ENCODE measurements around the gene MCRIP2. TPM values are rescaled to one million over a fixed set of nuclear protein-coding genes. Genes with fewer than 3 reads are reported as not detected.

MCRIP2 gene
- total RNA-seq, 1 donor = 16.0 TPM

DNA sequence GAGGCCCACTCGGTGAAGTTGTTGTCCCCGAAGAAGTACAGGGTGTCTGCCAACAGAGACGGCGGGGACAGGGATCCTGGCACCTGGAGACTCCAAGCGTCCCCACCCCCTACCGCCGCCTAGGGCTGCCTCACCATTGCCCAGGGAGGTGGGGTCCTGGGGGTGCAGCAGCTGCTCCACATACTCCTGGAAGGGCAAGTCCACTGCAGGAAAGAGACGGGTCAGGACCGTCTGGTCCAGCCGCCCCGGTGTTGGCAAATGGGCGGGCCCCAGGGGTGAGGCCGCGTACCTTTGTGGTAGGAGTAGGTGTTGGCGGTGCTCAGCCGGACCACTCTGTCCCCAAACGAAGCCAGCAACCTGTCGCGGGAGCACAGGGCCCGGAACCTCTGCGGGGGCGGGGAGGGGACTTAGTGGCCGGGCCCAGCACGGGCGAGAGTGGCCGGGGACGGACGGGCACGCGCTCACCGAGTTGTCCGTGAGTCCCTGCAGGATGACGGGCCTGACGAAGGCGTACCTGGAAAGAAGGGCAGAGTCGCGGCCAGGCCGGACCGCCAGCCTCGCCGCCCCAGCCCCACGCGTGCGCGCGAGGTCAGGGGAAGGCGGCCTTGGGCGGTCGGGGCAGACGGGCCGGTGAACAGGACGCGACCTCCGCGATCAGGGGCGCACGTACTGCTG lies 41.9 kb downstream of the MCRIP2 start:
- no peak for DNase-seq (ENCODE audit: low read depth)
- H3K4me3 ChIP-seq (ENCODE audit: low read depth, low read length) = peak overlapping the region; percentile 60
- TF ChIP-seq, protein P1, sequence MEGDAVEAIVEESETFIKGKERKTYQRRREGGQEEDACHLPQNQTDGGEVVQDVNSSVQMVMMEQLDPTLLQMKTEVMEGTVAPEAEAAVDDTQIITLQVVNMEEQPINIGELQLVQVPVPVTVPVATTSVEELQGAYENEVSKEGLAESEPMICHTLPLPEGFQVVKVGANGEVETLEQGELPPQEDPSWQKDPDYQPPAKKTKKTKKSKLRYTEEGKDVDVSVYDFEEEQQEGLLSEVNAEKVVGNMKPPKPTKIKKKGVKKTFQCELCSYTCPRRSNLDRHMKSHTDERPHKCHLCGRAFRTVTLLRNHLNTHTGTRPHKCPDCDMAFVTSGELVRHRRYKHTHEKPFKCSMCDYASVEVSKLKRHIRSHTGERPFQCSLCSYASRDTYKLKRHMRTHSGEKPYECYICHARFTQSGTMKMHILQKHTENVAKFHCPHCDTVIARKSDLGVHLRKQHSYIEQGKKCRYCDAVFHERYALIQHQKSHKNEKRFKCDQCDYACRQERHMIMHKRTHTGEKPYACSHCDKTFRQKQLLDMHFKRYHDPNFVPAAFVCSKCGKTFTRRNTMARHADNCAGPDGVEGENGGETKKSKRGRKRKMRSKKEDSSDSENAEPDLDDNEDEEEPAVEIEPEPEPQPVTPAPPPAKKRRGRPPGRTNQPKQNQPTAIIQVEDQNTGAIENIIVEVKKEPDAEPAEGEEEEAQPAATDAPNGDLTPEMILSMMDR (IDR thresholded peaks at IDR 0.05; ENCODE audit: insufficient read depth, low read depth, low read length) = no peak

DNA sequence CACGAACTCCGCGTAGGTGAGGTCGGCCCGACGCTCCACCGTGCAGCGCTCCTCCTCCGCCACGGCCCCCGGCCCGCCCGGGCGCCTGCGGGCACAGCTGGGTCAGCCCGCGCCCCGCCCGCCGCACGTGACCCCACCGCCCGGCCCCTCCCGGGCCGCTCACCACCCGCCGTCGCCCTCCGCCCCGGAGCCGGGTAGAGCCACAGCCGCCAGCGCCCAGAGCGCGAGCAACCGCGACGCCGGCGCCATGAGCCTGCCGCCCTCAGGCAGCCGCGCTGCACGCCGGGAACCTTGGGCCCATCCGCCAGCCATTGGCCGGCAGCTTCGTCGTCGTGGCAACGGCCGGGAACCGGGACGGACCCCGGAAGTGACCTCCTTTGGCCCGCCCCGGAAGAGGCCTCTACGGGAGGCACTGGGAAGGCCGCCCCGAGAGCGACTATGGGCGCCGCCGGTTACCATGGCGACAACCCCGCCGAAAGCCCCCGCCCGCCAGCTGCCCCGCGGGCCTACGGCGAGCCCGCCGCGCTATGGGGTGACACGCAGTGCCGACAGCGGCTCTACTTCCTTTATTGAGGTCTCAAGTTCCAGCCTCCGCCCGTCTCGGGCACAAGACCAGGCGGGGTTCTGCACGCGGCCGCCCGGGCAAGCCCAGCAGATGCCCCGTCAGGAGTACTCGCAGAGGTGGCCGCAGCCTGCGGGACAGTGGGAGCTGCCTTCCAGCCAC lies 42.6 kb downstream of the MCRIP2 start, which contains the start of gene JMJD8:
Gene JMJD8, minus strand, starts transcription at position 264 of the 724 bp plus-strand sequence. Its CDS starts 15 bp downstream, at position 249.
- DNase-seq (ENCODE audit: low read depth) = peak; percentile 95

DNA sequence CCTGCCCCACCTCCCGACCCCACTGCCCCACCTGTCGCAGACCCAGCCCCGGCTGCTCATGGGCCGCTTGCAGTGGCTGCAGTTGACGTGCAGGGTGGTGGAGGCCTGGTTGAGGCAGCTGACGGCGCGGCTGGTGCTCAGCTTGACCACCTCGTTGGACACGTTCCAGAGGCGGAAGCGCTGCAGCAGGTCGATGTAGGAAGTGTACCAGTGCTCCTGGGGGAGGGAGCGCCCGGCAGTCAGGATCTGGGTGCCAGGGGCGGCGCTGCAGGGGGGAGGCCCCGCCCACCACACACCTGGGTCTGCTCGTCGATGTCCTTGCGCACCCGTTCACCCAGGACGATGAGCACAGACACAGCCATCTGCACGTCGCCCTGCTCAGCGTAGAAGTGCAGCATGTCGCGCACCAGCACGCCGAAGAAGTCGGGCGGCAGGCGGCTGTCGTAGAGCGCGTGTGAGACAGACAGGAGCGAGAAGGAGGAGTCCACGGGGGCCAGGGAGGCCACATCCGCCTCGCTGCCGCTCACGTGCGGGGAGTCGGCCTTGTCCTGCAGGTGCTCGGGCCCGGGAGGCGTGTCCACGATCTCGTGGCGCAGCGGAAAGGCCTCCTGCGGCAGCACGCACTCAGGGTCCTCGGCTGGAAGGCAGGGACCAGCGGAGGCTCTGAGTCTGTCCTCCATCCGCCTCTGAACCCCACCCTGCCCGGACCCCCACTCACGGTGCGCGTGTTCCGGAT lies 43.5 kb downstream of the MCRIP2 start:
- no peak for DNase-seq (ENCODE audit: low read depth)
- H3K4me3 ChIP-seq (ENCODE audit: low read depth, low read length) = no peak overlapping the region

More for the DNA sequence above, 42.6 kb downstream of the MCRIP2 start, which contains the start of gene JMJD8:
- peak within 1 kb of the TSS; percentile 60 for H3K4me3 ChIP-seq (ENCODE audit: low read depth, low read length)
- TF ChIP-seq, protein P1 (IDR thresholded peaks at IDR 0.05; ENCODE audit: insufficient read depth, low read depth, low read length) = no peak

DNA sequence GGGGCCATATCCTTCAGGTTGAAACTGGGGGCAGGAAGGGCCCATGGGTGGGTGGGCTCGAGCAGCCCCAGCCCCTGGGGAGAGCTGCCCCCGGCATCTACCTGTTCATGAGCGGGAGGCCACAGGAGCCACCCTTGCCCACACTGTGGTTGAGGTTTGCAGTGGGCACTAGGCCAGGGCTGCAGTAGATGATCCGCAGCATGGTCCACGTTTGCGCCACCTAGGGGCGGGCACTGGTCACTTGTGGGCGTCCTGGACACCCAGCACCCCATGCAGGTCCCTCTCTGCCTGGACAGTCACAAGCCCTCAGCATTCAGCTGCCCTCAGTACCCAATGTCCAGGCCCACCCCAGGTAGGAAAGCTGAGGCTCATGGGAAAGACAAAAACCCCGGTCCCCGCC lies 44.3 kb downstream of the MCRIP2 start:
- peak; percentile 40 for DNase-seq (ENCODE audit: low read depth)
- TF ChIP-seq, protein P1 (IDR thresholded peaks at IDR 0.05; ENCODE audit: insufficient read depth, low read depth, low read length) = peak; percentile 61

More for the DNA sequence above, 43.5 kb downstream of the MCRIP2 start:
- TF ChIP-seq, protein P1 (IDR thresholded peaks at IDR 0.05; ENCODE audit: insufficient read depth, low read depth, low read length) = no peak

DNA sequence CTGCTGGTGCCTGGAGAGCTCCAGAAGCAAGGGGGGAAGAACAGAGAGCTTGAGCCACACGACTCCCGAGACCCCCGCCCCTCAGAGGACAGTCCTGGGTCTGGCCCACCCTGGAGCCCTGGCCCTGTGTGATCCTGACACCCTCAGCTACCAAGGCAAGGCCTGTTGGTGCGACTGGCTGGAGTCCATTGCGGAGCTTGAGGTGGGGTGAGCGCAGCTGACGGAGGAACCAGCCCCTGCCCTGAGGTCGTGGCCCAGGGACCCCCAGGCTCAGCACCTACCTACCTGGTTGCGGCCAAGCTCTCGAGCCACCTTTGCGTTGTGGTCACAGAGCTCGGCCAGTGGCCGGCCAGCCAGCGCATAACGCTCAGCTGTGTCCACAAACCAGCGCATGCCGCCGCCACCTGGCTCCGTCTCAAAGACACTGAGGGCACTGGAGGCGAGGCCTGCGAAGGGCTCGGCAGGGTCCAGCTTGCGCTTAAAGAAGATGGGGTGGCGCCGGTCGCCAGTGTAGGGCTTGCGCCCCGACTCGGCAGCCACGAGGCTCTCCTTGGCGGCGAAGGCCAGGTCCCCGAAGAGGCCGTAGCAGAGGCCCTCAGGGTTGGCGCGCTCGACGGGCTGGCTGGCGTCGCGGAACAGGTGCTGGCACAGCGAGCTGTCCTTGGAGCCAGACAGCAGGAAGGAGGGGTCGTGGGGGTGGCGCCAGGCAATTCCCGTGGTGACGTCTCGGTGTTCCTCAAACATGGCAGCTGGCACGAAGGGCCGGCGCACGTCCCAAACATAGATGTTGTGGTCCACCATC lies 45.0 kb downstream of the MCRIP2 start:
- H3K4me3 ChIP-seq (ENCODE audit: low read depth, low read length) = no peak overlapping the region
- TF ChIP-seq, protein P1 (IDR thresholded peaks at IDR 0.05; ENCODE audit: insufficient read depth, low read depth, low read length) = no peak
- DNase-seq (ENCODE audit: low read depth) = no peak

More for the DNA sequence above, 44.3 kb downstream of the MCRIP2 start:
- H3K4me3 ChIP-seq (ENCODE audit: low read depth, low read length) = no peak overlapping the region

DNA sequence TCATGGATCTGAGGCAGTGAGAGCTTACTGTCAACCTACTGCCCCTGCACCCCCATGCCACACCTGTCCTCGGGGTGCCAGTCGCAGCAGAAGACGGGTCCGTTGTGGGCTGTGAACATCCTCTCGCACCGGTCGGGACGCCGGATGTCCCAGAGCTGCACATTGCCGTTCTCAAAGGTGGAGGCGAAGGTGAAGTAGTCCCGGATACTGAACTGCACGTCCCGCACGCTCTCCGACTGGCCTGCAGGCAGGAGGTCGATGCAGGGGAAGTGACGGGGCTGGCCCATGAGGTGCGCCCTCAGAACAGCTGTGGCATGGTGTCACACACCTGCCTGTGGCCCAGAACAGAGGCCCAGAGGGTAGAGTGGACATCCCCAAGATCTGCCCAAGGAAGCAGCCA lies 45.9 kb downstream of the MCRIP2 start:
- TF ChIP-seq, protein P1 (IDR thresholded peaks at IDR 0.05; ENCODE audit: insufficient read depth, low read depth, low read length) = no peak
- DNase-seq (ENCODE audit: low read depth) = no peak
- no peak overlapping the region for H3K4me3 ChIP-seq (ENCODE audit: low read depth, low read length)

Data from fibroblast of villous mesenchyme (primary cell).